HG02938 (cell line): Measurements from ENCODE around the gene RANGRF.

Source experiments
- ATAC-seq: cut with Tn5 transposase; IDR thresholded peaks from one replicate; pipeline ENCODE4 v1.9.1; 2021; ENCODE audit warnings: mild to moderate bottlenecking, moderate library complexity; ENCODE audit not compliant: unreplicated experiment

The RANGRF gene

GRCh38 chr17:8273884-8274444 is 14.5 kb upstream of the RANGRF start:
- no peak for ATAC-seq

DNA sequence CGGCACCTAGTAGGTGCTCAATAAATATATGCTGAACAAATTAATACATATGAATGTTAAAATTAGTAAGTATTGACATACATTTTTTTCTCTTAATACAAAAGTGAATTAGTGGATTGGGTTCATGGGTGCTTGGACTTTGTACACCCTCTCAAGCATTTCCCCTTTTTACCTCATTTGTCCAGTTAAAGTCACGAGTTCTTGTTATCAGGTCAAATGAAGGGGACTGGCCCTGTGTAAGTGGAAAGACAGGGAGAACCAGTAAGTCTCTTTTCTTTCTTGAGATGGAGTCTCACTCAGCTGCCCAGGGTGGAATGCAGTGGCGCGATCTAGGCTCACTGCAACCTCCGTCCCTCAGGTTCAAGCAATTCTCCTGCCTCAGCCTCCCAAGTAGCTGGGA is 13.7 kb upstream of the RANGRF start:
- ATAC-seq = no peak

DNA sequence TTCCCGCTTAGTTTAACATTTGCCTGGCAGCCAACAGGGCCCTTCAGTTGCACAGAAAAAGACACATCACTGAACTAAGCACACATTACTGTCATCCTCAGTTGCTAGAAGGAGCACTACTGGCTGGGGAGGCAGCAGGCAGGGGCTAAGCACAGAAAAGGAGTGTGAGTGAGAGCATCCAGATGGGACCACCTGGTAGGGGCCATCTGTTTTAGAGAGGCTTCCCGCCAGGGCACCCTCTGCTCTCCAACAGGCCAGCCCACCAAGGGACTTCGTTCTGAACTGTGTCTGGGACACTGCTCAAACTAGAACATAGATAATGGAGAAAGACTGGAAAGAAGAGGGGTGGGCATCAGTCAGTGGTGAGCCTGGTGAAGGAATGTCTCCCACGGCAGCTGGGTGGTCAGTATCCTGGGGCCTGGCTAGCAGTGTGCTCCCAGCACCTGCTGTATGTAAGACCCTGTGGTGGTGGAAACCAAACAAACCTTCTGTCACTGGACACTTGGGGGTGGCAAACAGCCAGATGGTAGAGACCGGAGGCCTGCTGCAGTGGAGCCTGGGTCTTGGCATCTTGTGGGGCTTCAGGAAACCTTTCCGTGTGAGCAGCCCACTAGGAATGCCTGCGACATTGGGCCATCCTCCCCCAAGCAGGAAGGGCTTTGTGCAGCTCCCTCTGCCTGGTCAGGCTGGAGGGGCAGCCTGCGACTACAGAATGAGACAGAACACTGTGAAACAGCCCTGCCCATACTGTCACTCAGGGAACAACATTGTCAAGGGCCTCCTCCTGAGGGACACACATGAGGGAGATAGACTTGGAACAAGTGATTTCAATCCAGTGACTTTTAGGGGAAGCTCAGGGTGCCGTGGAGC is 12.8 kb upstream of the RANGRF start:
- no peak for ATAC-seq

GRCh38 chr17:8277317-8277716 is 11.2 kb upstream of the RANGRF start:
- no peak for ATAC-seq

DNA sequence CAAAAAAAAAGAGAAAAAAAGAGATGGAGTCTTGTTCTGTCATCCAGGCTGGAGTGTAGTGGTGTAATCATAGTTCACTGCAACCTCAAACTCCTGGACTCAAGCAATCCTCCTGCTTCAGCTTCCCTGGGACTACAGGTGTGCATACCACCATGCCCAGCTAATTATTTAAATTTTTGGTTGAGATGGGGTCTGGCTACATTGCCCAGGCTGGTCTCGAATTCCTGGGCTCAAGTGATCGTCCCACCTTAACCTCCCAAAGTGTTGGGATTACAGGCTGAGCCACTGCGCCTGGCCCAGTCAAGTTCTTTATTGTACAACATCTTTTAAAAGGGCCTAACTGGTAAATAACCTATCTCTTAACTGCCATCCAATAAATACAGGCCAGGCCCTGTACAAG is 6.1 kb upstream of the RANGRF start:
- ATAC-seq = no peak

GRCh38 chr17:8283356-8283755 is 5.1 kb upstream of the RANGRF start:
- ATAC-seq = no peak

DNA sequence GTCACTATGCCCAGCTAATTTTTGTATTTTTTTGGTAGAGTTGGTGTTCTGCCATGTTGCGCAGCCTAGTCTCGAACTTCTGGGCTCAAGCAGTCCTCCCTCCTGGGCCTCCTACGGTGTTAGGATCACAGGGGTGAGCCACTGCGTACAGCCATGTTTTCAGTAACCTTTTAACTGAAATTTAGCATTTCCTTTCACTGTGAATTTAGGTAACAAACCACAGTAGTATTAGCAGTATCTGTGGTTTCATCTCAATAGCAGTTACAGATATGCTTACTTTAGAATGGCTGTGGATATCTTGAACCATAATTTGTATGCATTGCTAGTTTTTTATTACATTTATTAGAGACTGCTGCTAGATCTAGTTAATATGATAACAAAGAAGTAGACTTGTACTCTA is 4.3 kb upstream of the RANGRF start:
- no peak for ATAC-seq

DNA sequence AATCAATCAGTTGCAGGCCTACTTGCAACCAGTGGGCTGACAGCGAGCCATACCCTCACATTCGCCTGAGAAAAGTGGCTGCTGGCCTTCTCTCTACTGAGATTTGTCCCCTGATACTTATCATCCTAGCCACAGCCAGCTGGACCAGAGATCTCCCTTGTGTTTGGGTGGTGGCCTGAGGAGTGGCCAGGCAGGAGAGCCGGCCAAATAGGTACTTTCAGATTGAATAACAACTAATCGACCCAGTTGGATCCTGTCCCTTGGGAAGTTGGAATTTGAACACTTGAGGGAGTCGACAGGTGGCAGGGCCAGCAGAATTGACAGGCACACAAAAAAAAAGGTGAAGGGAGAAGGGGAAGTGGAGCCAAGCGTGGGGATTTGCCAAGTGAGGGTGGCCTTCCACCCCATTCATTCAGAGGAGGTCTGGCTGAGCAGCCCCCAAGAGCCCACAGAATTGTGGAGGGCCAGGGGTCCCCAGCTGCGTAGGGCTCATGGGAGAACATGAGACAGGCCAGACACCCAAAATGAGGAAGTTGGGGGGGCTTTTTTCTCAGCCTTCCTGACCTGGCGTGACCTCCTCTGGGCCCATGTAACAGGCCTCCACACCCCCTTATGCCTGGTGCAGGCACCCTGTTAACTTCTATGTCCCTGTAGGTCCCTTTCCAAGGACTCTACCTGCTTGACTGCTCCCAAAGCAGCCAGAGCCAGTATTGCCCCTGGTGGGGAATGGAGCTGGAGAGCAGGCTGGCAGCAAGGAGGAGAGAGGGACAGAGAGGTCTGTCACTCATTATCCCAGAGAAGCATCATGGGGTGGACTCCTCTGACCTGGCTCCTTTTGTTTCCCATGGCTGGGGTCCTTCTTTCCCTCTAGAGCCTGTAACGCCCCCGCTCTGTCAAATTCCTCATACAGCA is 2.9 kb upstream of the RANGRF start:
- no peak for ATAC-seq

GRCh38 chr17:8287651-8288335 is 677 bp upstream of the RANGRF start:
- ATAC-seq = no peak

- no peak for ATAC-seq
These were observed 580 bp downstream of the RANGRF start for GRCh38 chr17:8289103-8289397.

- ATAC-seq = no peak
These were observed 1.6 kb downstream of the RANGRF start for GRCh38 chr17:8290043-8290442.

- ATAC-seq = no peak
These were observed 4.3 kb downstream of the RANGRF start for GRCh38 chr17:8292639-8293395.

GRCh38 chr17:8294361-8294760 is 5.9 kb downstream of the RANGRF start:
- no peak for ATAC-seq

DNA sequence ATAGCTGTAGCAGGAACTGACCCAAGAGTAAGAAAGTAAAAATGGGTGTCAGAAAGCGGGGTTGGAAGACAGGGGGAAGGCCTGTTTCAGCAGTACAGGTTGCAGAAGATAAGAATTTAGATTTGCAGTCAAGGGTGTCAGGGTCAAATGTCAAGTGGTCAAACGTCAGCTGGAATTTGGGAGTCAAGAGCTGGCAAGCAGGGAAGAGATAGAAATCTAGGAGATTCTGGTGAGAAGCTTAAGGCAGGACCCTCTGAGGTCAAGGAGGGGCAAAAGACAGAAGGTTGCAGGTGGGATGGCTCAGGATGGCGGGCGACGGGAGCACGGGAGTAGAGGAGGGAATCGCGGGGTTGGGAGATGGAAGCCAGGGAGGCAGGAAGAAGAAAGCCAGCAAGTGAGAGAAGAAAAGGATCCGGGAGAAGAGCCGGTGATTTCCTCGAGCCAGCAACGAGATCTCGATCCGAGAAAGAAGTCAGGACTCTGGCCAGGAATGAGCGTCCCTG is 6.4 kb downstream of the RANGRF start:
- no peak for ATAC-seq

DNA sequence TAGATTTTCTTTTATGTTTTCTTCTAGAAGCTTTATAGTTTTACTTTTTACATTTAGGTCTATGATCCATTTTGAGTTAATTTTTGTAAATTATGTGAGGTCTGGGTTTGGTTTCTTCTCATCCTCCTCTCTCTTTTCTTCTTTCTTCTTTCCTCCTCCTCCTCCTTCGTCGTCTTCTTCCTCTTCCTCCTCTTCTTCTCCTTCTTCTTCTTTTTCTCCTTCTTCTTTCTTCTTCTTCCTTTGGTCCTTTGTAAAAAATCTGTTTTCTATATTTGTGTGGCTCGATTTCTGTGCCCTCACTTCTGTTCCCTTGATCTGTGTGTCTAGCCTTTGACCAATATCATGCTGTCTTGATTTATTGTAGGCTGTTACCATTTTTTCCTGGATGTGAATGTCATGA is 11.8 kb downstream of the RANGRF start:
- ATAC-seq = no peak

GRCh38 chr17:8300627-8301242 is 12.3 kb downstream of the RANGRF start:
- ATAC-seq = no peak

- ATAC-seq = no peak
These were observed 22.2 kb downstream of the RANGRF start for GRCh38 chr17:8310601-8311123.

DNA sequence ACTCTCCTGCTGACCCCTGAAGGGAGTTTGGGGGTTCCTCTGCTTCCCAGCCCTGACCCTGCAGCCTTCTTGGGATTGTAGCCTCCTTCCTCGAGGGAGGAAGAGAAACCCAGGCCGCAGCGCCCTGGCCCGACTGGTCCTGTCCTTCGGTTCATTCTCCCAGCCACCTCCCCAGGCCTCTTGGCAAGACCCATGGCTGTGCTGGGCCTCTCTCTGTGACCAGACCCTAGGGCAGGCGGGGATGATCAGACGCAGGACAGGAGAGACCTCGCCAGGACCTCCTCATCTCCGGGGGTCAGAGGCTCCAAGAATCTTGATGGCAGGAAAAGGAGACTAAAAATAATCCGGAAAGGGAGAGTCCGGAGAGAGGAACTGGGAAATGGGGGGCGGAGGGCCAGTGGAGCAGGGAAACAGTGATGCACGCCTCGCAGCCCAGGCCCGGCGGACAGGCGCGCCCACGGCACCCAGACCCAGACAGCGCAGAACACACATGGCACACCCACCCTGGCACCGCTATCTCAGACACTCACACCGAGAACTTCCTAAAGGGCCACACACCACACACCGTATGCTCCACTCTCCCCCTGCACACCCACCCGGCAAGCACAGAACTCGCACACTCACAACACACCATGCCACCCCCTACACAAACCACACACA is 22.8 kb downstream of the RANGRF start:
- no peak for ATAC-seq

GRCh38 chr17:8312251-8312650 is 23.8 kb downstream of the RANGRF start:
- ATAC-seq = no peak
